ENCODE data around the gene MPPED1.

The MPPED1 gene

DNA sequence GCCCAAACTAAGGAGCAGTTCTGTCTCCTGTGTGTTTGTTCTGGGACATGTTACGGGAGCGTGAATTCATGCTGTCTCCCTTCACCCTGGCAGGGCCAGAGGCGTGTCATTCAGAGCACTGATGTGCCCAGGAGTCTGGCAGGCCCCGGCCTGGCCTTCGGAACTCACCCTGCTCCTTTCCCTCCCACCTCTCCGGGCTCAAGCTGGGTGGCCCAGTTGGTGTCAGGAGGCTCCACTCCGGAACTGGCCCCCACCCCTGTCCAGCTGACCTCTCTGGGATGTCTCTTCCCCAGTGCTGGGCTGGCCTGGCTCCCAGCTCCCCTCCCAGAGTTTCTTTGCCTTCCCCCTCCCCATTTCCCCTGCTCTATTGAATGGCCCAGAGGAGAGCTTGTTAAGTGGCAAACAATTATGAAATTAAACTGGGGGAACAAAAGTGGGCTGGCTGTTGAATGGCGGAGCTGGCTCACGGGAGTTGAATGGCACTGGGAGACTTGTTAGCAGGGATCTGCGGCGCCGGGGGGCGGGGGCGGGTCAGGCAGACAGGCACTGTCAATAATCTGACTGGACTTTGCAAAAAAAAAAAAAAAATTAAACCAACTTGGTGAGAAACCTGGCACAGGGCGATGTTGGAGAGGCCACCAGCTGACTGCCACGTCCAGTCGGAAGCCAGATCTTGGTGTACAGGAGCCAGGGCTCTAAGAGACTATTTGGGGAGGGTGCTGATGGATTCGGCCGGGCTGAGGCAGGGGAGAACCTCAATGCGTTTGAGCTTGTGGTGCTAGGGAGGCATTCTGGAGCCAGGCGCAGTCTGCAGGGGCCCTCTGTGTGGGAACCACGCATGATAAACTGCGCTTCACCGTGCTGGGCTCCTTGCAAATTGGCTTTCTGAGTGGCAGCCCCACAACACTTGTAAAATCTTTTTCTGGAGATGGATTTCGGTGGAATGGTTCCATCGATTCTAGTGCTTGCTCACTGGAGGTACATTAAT, 1.3 kb downstream of the MPPED1 start:
- H3K27me3 Mint-ChIP-seq (ENCODE audit: low read depth): peaks cover 66% of the 10 kb centered on the region
- H3K4me3 Mint-ChIP-seq: no peak overlapping the region
- no peaks in the 10 kb centered on the region for H3K9me3 Mint-ChIP-seq
- H3K36me3 Mint-ChIP-seq (ENCODE audit: low read depth): no peaks in the 10 kb centered on the region
- no peaks in the 10 kb centered on the region for H3K4me1 Mint-ChIP-seq (ENCODE audit: low read depth)
- H3K27ac Mint-ChIP-seq: no peak overlapping the region

DNA sequence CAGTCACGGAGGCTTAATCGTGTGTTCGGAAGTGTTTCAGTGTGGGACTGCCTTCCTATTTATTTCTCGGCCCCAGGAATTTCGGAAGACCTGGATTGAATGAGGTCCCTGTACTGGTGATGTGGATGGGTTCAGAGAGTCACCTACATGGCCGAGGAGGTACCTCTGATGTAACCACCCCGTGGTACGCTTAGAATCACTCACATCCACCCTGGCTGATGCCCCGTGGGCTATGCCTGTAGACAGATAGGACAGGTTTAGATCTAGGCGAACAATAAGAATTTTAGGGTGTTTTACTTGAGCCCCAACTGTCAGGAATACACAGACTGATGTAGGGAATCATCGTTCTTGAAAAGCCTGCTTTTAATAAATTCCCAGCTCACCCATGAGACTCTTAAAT, 2.0 kb downstream of the MPPED1 start:
- Mint-ChIP-seq H3K4me1 (ENCODE audit: low read depth) (no peaks in the 10 kb centered on the region), H3K4me3 (no peak overlapping the region), H3K27me3 (ENCODE audit: low read depth) (peaks cover 66% of the 10 kb centered on the region), H3K36me3 (ENCODE audit: low read depth) (no peaks in the 10 kb centered on the region), H3K27ac (no peak overlapping the region), H3K9me3 (no peaks in the 10 kb centered on the region)

DNA sequence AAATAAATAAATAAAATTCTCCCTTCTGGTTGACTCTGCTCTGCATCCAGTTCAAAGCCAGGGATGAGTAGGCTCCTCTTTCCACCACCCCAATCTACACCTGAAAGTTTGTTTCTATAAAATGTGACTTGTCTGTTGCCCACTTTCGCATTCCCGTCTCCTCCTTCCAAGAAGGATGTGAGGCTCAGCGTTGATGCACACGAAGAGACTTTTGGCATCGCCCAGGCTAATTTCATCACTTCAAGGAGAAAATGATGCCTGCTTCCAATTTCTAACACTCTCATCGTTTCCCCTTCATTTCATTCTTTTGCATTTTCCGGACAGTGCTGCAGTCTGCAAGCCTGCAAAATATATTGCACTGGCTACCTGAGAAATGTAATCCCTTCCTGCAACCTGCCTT, 3.9 kb downstream of the MPPED1 start:
- Mint-ChIP-seq H3K27me3 (ENCODE audit: low read depth) (peaks cover 49% of the 10 kb centered on the region), H3K27ac (no peak overlapping the region), H3K4me3 (no peak overlapping the region), H3K36me3 (ENCODE audit: low read depth) (no peaks in the 10 kb centered on the region), H3K9me3 (no peaks in the 10 kb centered on the region), H3K4me1 (ENCODE audit: low read depth) (no peaks in the 10 kb centered on the region)

DNA sequence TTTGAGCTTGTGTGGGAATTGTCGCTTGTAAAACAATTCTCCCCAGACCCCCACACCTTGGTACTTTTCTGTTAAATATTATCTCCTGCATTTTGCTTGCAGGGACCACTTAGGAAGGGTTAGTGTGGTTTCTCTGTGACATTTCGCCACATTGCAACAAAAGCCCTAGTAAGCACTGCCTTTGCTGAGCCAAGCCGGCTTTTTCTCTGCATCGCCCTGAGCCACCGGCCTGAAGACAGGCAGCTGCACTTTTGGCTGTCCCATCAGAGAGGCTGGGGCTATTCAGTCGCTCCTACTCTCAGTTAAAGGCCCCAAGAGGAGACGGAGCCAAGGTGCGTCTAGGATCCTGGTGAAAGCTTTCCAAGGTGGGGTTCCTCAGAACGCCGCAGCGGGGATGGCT, 5.7 kb downstream of the MPPED1 start:
- Mint-ChIP-seq H3K27me3 (ENCODE audit: low read depth) (peaks cover 41% of the 10 kb centered on the region), H3K27ac (no peak overlapping the region), H3K4me3 (no peak overlapping the region)

DNA sequence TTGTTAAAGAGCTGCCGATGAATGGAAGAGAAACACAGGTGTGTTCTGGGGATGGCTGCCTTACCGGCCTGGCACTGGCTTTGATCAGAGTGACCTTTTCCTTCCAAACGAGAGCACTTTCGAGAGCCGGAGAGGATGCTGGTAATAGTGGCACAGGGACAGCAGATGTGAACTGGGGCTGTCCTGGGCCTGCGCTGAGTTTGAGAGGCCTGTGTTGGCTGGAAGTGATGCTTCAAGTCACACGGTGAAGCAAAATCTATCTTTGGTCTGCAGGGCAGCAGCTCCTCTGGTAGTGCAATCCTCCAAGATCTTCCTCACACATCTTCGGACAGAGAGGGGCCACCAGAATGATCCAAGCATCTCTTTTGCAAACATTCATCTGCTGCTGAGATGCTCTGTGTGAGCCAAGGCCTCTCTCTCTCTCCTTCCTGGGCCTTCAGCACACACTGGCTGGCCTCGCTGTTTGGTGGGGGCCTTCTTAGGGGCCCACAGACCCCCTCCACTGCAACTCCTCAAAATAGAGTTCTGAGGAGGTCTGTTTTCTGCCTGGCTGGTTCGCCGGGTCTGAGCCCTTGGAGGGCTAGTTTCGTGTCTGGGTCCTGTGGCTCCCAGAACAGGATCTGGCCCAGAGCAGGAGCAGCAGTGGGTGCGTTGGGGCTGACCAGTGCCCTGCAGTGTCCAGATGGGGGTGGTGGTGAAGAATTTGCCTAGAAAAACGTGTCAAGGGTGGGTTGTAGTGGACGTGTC, 6.4 kb downstream of the MPPED1 start:
- no peak overlapping the region for H3K27ac Mint-ChIP-seq
- H3K4me3 Mint-ChIP-seq: no peak overlapping the region
- H3K4me1 Mint-ChIP-seq (ENCODE audit: low read depth): no peaks in the 10 kb centered on the region
- H3K9me3 Mint-ChIP-seq: no peaks in the 10 kb centered on the region
- no peaks in the 10 kb centered on the region for H3K36me3 Mint-ChIP-seq (ENCODE audit: low read depth)
- H3K27me3 Mint-ChIP-seq (ENCODE audit: low read depth): peaks cover 34% of the 10 kb centered on the region

More for the DNA sequence above, 5.7 kb downstream of the MPPED1 start:
- Mint-ChIP-seq H3K36me3 (ENCODE audit: low read depth) (no peaks in the 10 kb centered on the region), H3K9me3 (no peaks in the 10 kb centered on the region), H3K4me1 (ENCODE audit: low read depth) (no peaks in the 10 kb centered on the region)

DNA sequence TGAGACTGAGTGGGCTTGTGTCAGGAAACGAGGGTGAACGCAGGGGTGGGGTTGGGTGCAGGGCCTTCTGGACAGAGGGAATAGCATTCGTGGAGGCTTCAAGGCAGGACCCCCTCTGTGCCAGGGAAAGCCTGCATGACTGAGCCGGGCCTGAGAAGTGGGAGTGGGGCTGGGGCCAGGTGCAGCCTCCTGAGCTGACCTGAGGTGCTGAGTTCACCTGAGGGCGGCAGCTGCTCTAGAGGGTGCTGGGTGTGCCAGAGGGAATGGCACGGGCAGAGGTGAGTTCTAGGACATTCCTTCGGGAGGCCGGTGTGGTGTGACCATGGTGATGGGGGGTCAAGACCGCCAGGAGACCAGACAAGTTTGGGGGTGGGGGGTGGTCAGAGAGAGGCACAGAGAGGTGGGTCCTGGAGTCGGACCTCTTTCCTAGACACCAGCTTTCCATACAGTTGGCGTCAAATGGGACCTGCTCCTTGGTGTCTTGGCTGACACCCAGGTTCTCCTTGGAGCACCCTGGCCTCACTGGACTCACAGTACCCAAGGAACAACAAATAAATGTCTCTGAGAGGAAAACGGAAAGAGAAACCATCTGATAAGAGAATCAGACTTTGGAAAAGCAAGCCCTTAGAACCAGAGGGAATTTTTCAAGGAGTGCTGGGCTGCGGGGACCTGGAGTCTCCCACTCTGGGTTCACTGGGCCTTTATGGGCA, 7.7 kb downstream of the MPPED1 start:
- no peak overlapping the region for H3K27ac Mint-ChIP-seq
- H3K4me3 Mint-ChIP-seq: no peak overlapping the region
- peaks cover 21% of the 10 kb centered on the region for H3K27me3 Mint-ChIP-seq (ENCODE audit: low read depth)

DNA sequence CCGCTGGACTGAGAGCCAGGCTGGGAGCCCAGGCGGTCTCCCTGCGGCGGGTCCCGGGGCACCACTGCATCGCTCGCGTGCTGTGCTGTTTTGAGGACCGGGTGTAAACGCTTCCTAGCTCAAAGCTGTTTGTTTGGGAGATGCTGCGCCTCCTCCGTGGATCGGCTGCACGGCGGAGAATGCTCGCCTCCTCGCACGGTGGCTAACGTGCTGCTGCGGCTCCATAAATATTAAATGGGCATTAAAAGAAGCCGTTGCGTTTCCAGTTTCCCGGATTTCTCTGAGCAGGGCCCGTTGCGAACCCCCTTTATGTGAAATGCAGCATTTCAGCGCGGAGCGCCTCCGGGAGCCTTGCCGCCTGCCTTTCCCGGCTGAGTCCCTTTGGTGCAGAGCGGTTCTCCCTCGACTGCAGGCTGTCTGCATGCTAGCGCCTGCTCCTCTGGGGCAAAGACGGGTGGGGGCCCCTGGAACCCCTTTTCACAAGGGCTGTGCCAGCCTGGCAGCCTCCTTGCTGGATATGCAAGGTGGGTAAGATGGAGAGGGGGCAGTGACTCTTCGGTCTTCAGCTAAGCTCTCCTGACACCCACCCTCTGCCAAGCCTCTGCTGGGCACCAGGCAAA, 9.3 kb downstream of the MPPED1 start:
- H3K27ac Mint-ChIP-seq: no peak overlapping the region

More for the DNA sequence above, 7.7 kb downstream of the MPPED1 start:
- no peaks in the 10 kb centered on the region for H3K9me3 Mint-ChIP-seq
- H3K4me1 Mint-ChIP-seq (ENCODE audit: low read depth): no peaks in the 10 kb centered on the region
- H3K36me3 Mint-ChIP-seq (ENCODE audit: low read depth): no peaks in the 10 kb centered on the region

DNA sequence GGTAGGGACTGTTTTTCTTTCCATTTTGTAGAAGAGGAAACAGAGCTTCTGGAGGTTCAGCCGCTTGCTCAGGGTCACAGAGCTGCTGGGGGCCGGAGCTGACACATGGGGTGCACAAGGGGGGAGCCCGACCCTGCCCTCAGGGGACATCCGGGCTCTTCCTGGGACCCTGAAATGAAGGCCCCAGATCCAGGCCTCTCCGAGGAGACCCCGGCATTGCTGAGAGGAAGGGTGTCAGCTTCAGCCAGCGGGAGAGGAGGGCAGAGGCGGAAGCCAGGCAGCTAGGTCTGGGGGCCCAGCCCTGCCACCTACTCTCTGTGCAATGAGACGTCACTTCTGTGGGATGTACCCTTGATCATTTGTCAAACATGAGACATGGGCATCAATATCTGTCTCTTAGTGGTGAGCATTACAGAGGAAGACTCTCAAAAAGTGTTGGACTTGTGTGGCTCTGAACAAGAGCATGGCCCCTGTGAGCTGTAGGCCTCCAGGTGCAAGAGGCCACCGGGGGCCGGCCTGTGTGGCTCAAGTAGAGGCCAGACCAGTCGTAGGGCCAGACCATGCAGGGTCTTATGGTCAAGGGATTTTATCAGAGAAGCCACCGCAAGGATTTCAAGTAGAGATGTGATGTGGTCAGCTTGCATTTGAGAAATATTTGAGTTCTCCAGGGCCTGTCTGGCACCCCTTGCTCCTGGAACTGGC, 10.3 kb downstream of the MPPED1 start:
- H3K4me1 Mint-ChIP-seq (ENCODE audit: low read depth): no peaks in the 10 kb centered on the region
- no peaks in the 10 kb centered on the region for H3K9me3 Mint-ChIP-seq
- H3K36me3 Mint-ChIP-seq (ENCODE audit: low read depth): no peaks in the 10 kb centered on the region
- H3K27ac Mint-ChIP-seq: no peak overlapping the region
- no peaks in the 10 kb centered on the region for H3K27me3 Mint-ChIP-seq (ENCODE audit: low read depth)
- H3K4me3 Mint-ChIP-seq: no peak overlapping the region

More for the DNA sequence above, 9.3 kb downstream of the MPPED1 start:
- H3K27me3 Mint-ChIP-seq (ENCODE audit: low read depth): peaks cover 7% of the 10 kb centered on the region
- H3K36me3 Mint-ChIP-seq (ENCODE audit: low read depth): no peaks in the 10 kb centered on the region
- H3K9me3 Mint-ChIP-seq: no peaks in the 10 kb centered on the region
- H3K4me1 Mint-ChIP-seq (ENCODE audit: low read depth): no peaks in the 10 kb centered on the region
- H3K4me3 Mint-ChIP-seq: no peak overlapping the region

DNA sequence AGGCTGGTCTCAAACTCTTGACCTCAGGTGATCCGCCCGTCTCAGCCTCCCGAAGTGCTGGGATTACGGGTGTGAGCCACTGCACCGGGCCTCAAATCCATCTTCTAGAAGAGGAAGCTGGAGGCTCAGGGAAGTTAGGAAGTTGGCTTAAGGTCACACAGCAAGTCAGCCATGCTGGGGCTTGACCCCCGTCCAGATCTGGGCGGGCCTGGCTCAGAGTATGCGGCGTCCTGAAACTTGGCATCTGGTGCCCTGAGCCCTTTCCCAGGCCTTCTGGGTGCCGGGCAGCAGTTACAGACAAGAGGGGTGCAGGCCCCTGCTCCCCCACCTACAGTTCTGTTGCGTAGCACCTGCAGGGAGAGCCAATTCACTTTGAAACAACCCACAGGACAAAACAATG, 11.2 kb downstream of the MPPED1 start:
- Mint-ChIP-seq H3K27me3 (ENCODE audit: low read depth) (no peaks in the 10 kb centered on the region), H3K4me1 (ENCODE audit: low read depth) (no peaks in the 10 kb centered on the region), H3K27ac (no peak overlapping the region), H3K36me3 (ENCODE audit: low read depth) (no peaks in the 10 kb centered on the region), H3K4me3 (no peak overlapping the region), H3K9me3 (no peaks in the 10 kb centered on the region)

DNA sequence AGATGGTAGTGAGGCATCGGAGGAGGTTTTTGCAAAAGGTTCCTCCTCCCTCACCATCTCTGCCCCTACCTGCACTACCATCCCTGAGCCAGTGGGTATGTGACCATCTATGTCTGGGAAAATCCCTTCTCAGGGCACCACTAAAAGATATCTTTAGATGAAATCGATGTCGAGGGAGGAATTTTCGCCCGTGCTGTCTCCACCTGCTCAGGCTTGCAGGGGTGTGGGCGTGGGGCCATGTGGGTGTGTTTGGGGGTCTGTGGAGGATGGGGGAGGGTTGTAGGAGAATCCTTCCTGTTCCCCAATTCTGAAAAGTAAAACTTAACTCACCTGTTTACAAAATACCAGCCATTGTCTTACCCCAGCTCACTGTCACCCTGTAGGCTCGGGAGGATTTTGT, 12.4 kb downstream of the MPPED1 start:
- no peak overlapping the region for H3K4me3 Mint-ChIP-seq
- no peak overlapping the region for H3K27ac Mint-ChIP-seq
- H3K9me3 Mint-ChIP-seq: no peaks in the 10 kb centered on the region
- H3K27me3 Mint-ChIP-seq (ENCODE audit: low read depth): no peaks in the 10 kb centered on the region
- no peaks in the 10 kb centered on the region for H3K4me1 Mint-ChIP-seq (ENCODE audit: low read depth)
- H3K36me3 Mint-ChIP-seq (ENCODE audit: low read depth): no peaks in the 10 kb centered on the region

DNA sequence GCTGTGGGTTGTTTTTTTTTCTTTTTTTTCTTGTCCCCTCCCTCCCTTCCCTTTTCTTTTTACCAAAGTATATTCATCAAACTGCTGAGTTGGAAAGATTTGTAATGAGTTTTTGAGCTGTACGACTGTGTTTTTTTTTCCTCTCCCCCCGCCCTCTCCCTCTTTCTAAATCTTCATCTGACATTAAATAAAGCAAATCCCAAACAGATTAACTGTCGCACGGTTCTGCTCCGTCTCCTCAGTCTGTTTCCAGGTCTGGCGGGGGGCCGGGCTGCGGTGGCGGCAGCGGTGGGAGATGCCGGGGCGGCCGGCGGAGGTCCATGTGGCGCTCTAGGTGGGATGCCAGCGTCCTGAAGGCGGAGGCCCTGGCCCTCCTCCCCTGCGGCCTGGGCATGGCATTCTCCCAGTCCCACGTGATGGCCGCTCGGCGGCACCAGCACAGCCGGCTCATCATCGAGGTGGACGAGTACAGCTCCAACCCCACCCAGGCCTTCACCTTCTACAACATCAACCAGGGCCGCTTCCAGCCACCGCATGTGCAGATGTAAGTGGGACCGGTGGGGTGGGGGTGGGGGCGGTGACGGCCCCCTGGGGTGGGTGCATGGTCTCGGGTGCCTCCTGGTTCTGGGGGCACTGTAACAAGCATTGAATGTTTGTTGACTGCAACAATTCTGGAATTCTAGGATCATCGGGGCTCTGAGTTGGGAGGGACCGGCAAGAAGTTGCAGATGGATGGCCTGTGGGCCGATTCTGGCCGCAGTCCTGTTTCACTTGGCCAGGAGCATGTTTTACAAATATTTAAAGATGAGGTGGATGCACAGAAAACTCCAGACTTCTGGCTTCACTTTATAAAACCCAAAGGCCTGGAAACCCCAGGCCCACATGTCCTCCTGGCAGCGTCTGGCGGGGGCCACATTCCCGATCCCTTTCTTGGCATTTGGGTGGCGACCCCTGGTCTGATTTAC, 13.1 kb downstream of the MPPED1 start:
- Mint-ChIP-seq H3K27ac (no peak overlapping the region), H3K4me1 (ENCODE audit: low read depth) (no peaks in the 10 kb centered on the region), H3K9me3 (no peaks in the 10 kb centered on the region), H3K4me3 (no peak overlapping the region), H3K27me3 (ENCODE audit: low read depth) (peaks cover 4% of the 10 kb centered on the region), H3K36me3 (ENCODE audit: low read depth) (no peaks in the 10 kb centered on the region)

DNA sequence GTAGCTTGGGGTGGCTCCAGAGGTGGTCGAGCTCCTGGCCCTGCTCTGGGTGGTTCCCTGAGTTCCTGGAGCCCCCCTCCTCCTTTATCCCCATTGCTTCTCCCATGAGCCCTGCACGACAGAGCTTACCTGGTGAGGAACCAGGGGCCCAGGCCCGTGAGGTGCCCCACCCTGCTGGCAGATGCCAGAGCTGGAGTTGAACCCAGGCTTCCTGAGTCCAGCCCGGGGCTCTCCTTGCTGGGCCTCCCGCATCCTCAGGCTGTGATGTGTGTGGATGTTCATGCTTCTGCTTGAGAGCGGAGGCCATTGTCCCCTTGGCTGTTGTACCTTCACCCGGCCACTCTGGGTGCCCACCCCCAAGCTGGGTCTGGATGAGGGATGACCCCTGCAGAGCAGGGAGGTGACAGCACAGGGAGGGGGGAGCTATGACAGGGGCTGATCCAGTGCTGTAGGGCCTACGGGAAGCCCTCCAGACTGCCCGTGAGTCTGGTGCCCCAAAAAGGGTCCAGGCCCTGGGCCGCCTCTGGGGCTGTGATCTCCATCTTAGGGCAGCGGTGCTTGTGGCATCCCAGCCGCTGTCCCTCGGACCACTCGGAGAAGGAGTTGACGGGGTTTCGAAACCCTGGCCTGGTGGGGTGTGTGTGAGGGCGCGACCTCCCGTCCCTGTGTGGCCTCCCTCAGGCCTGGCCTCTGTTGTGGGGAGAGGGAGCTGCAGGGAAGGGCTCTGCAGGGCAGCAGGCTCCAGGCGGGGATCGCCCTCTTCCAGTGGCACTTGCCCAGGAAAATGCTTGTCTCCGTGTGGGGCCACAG, 14.4 kb downstream of the MPPED1 start:
- no peaks in the 10 kb centered on the region for H3K4me1 Mint-ChIP-seq (ENCODE audit: low read depth)
- peaks cover 4% of the 10 kb centered on the region for H3K27me3 Mint-ChIP-seq (ENCODE audit: low read depth)
- no peaks in the 10 kb centered on the region for H3K36me3 Mint-ChIP-seq (ENCODE audit: low read depth)
- no peak overlapping the region for H3K4me3 Mint-ChIP-seq
- H3K9me3 Mint-ChIP-seq: no peaks in the 10 kb centered on the region
- H3K27ac Mint-ChIP-seq: no peak overlapping the region
